Heart right ventricle (tissue), 16 donors: ENCODE results near the gene USP20. TPM values are rescaled to one million over a fixed set of nuclear protein-coding genes. Genes with fewer than 3 reads are reported as not detected.

ENCODE experiments used
- ATAC-seq, 8 donors: fragments of 200-7000 bp; cut with Tn5 transposase; one replicate each; pipeline ENCODE4 v1.9.1; 2020; ENCODE audit warnings: mild to moderate bottlenecking in 8 of 8, moderate library complexity in 8 of 8, moderate number of reproducible peaks in 1 of 8
- DNase-seq, 2 donors: peaks; one replicate each; pipeline ENCODE4 v3.0.0-alpha.2; 2020
- H3K27ac ChIP-seq, 10 donors: fragments of 200-600 bp; sonication (generic) in 2 of 10; one replicate each; pipeline versions ENCODE4 v1.5.0 to v1.8.0; 2020 to 2022; ENCODE audit warnings: mild to moderate bottlenecking in 3 of 10
- H3K27me3 ChIP-seq, 7 donors: fragments of 200-600 bp; one replicate each; pipeline ENCODE4 v1.8.0; 2021 to 2022; ENCODE audit warnings: mild to moderate bottlenecking in 2 of 7
- H3K36me3 ChIP-seq, 9 donors: fragments of 200-600 bp; sonication (generic) in 1 of 9; one replicate each; pipeline versions ENCODE4 v1.5.0 to v1.8.0; 2020 to 2022; ENCODE audit warnings: mild to moderate bottlenecking in 2 of 9
- H3K4me1 ChIP-seq, 9 donors: fragments of 200-600 bp; sonication (generic) in 1 of 9; one replicate each; pipeline versions ENCODE4 v1.5.0 to v1.8.0; 2020 to 2022; ENCODE audit warnings: mild to moderate bottlenecking in 4 of 9
- H3K4me3 ChIP-seq, 10 donors: fragments of 200-600 bp; sonication (generic) in 2 of 10; one replicate each; pipeline versions ENCODE4 v1.5.0 to v1.8.0; 2020 to 2022; ENCODE audit warnings: mild to moderate bottlenecking in 7 of 10, moderate library complexity in 2 of 10
- H3K9me3 ChIP-seq, 11 donors: fragments of 200-600 bp in 10 of 11; sonication (generic) in 2 of 11; one replicate each; pipeline versions ENCODE4 v1.5.0 to v1.8.0; 2013 to 2022; ENCODE audit warnings: mild to moderate bottlenecking in 2 of 11, control low read depth in 1 of 11, moderate library complexity in 1 of 11
- WGBS, 2 donors: extraction: QIAGEN DNeasy Blood & Tissue Kit; methylation state at CpG; one replicate each; pipeline ENCODE4 v1.1.7; 2013; ENCODE audit warnings: inconsistent platforms in 1 of 2; 5-methylcytosine and 5-hydroxymethylcytosine counted together
- intact Hi-C, 10 donors: fragments of 100-400 bp; cut with DNase I; formaldehyde crosslinking; loops; one replicate each; pipeline versions ENCODE4 v1.11.1 to v1.14.2; 2022
- polyA plus RNA-seq, 2 donors: library from polyadenylated mRNA; stranded (reverse); fragments of 200-250 nt; gene quantifications; one replicate each; pipeline ENCODE4 v1.2.3, GENCODE V29; 2013
- total RNA-seq, 10 donors: library from RNA; stranded (reverse); fragmentation: NEBNext Ultra II Directional in 3 of 10; extraction: Animal tissue kit (Norgen Biotek cat#: 25700) in 3 of 10; gene quantifications; one replicate each; pipeline versions ENCODE4 v1.2.1 to v1.2.4, GENCODE V29; 2021 to 2023
- TF ChIP-seq, protein P1 (sequence below), 9 donors: fragments of 200-600 bp; sonication (generic) in 2 of 9; IDR thresholded peaks; one replicate each; pipeline versions ENCODE4 v1.5.0 to v1.8.0; 2021 to 2022; ENCODE audit warnings: antibody characterized with exemption in 9 of 9, mild to moderate bottlenecking in 5 of 9, moderate library complexity in 1 of 9
- donor health status: Arrhythmogenic right ventricular cardiomyopathy.
- donor health status: ischemic (EF 13 %, LVEDD 7.1; RV severe dilation, severe dysfunction).
- donor health status: healthy with polysubstance abuse.
- donor health status: DM: no; HTN: yes; CAD: no.
- donor health status: DM: no; HTN: no; CAD: no.
- donor health status: ischemic (EF 25% LVEDD 6.9; RV normal size, moderate dysfunction).
- donor health status: ischemic (EF 25% LVEDD 5.7; RV mildly dilated, moderate dysfunction).
- donor health status: healthy.
- donor health status: DM: yes; HTN: yes; CAD: no.
- donor health status: Ischemic cardiomyopathy.
- donor health status: ischemic (EF 35%, LVEDD 5.7; RV mildly dilated, moderate dysfunction).
- donor health status: nonischemic (EF 11% LVEDD 7.7; RV severe dilation, severe dysfunction).
- donor health status: DM: yes; HTN: yes; CAD: no.
- donor health status: PGD.
- donor health status: ischemic (EF 29% LVEDD 5.4; RV normal size, mild dysfunction).
- donor health status: nonischemic (EF 23%, LVEDD 6.1; RV moderate dilation, normal function).

The USP20 gene
- total and polyA plus RNA-seq, 12 donors, result 10.9 to 16.8 (median 12.5) TPM

GRCh38 chr9:129881547-129882324 is 46.5 kb downstream of the USP20 start:
- Histone ChIP-seq H3K27me3 (no peaks in the 10 kb centered on the region), H3K4me1 (peaks cover 5 to 34% (median 31%) of the 10 kb centered on the region in 9 donors), H3K4me3 (no peak overlapping the region), H3K36me3 (peaks cover 0 to 16% (median 0%) of the 10 kb centered on the region in 9 donors), H3K9me3 (no peaks in the 10 kb centered on the region), H3K27ac (peak overlapping the region in 1 of 10 donors; percentile 15)
- ATAC-seq (no peak), DNase-seq (no peak)
- TF ChIP-seq, protein P1, sequence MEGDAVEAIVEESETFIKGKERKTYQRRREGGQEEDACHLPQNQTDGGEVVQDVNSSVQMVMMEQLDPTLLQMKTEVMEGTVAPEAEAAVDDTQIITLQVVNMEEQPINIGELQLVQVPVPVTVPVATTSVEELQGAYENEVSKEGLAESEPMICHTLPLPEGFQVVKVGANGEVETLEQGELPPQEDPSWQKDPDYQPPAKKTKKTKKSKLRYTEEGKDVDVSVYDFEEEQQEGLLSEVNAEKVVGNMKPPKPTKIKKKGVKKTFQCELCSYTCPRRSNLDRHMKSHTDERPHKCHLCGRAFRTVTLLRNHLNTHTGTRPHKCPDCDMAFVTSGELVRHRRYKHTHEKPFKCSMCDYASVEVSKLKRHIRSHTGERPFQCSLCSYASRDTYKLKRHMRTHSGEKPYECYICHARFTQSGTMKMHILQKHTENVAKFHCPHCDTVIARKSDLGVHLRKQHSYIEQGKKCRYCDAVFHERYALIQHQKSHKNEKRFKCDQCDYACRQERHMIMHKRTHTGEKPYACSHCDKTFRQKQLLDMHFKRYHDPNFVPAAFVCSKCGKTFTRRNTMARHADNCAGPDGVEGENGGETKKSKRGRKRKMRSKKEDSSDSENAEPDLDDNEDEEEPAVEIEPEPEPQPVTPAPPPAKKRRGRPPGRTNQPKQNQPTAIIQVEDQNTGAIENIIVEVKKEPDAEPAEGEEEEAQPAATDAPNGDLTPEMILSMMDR (IDR thresholded peaks at IDR 0.05), result no peak
- intact Hi-C loops, result loop anchor here in 7 of 10 donors (5.0 to 10.0 kb wide), 6 partner anchors 83 to 356 kb away; partner anchors contain the start of gene GPR107 (in 1 of the 7)
- 86 to 92% methylated on average over 19 of the region's 19 CpGs for WGBS, 2 donors

- peak overlapping the region in 9 of 10 donors; percentile 74 to 92 (median 80) for H3K27ac ChIP-seq
- intact Hi-C loops, result loop anchor here (1.0 to 10.0 kb wide), 16 partner anchors 48 to 358 kb away; partner anchors contain the start of genes FNBP1 (in 5 of the 10) and GPR107 (in 2 of the 10)
- H3K9me3 ChIP-seq, result no peaks in the 10 kb centered on the region
- TF ChIP-seq, protein P1 (IDR thresholded peaks at IDR 0.05), result no peak
- peak overlapping the region in 9 of 10 donors; percentile 1 to 55 (median 47) for H3K4me3 ChIP-seq
- WGBS, 2 donors, result 18 to 20% methylated on average over 24 of the region's 24 CpGs
- peak; percentile 85 to 90 for DNase-seq
- H3K27me3 ChIP-seq, result no peaks in the 10 kb centered on the region
- H3K36me3 ChIP-seq, result peaks cover 0 to 16% (median under 1%) of the 10 kb centered on the region in 9 donors
- peak; percentile 68 to 82 (median 77) for ATAC-seq
- peaks cover 5 to 61% (median 39%) of the 10 kb centered on the region in 9 donors for H3K4me1 ChIP-seq
These were observed 49.2 kb downstream of the USP20 start for GRCh38 chr9:129884220-129885017.

- Histone ChIP-seq H3K36me3 (peaks cover 0 to 14% (median 8%) of the 10 kb centered on the region in 9 donors), H3K4me1 (peaks cover 5 to 68% (median 39%) of the 10 kb centered on the region in 9 donors)
- intact Hi-C loops, result loop anchor here (1.0 to 10.0 kb wide), 16 partner anchors 47 to 357 kb away; partner anchors contain the start of genes FNBP1 (in 5 of the 10) and GPR107 (in 2 of the 10)
These were observed 49.9 kb downstream of the USP20 start for GRCh38 chr9:129885018-129885669.

More at GRCh38 chr9:129885018-129885669, 49.9 kb downstream of the USP20 start:
- peak; percentile 17 to 63 (median 48) for ATAC-seq
- 34 to 40% methylated on average over 27 of the region's 27 CpGs for WGBS, 2 donors
- Histone ChIP-seq H3K27ac (peak overlapping the region; percentile 25 to 92 (median 80)), H3K27me3 (no peaks in the 10 kb centered on the region), H3K4me3 (peak overlapping the region in 9 of 10 donors; percentile 15 to 55 (median 47)), H3K9me3 (no peaks in the 10 kb centered on the region)
- TF ChIP-seq, protein P1 (IDR thresholded peaks at IDR 0.05), result peak in 3 of 9 donors; percentile 11 to 17 (median 12)
- DNase-seq, result peak in 1 of 2 donors; percentile 44
